K562 (cell line): ENCODE measurements around the gene CHAF1A. TPM values are rescaled to one million over a fixed set of nuclear protein-coding genes. Genes with fewer than 3 reads are reported as not detected.
A peak's percentile ranks its signal among the peaks of the same experiment; 100 is the strongest.

Experiments
- CHD7 ChIP-seq: fragments of 200-600 bp; sonication (generic); IDR thresholded peaks from one replicate; pipeline ENCODE4 v1.6.1; 2012; ENCODE audit warnings: mild to moderate bottlenecking, low read depth, low read length, inconsistent platforms
- JUND ChIP-seq, 2 experiments: IDR thresholded peaks; 2 replicates in 1 of 2; 3 replicates in 1 of 2; pipeline ENCODE4 v1.6.1; 2011; ENCODE audit warnings: borderline replicate concordance in 2 of 2, low read depth in 2 of 2, low read length in 2 of 2, improper control_type of control experiment in 1 of 2, missing biosample characterization in 1 of 2, missing genetic modification characterization in 1 of 2, missing genetic modification reagents in 1 of 2
- TAF1 ChIP-seq: IDR thresholded peaks from 2 replicates; pipeline ENCODE4 v1.6.1; 2011; ENCODE audit warnings: mild to moderate bottlenecking, low read length, moderate library complexity; ENCODE audit not compliant: insufficient read depth, control insufficient read depth, severe bottlenecking; ENCODE audit errors: extremely low read depth
- polyA plus RNA-seq, 8 experiments: library from polyadenylated mRNA; depleted of rRNA in 4 of 8; stranded (reverse) in 5 of 8; unstranded in 3 of 8; fragments of >200 nt; fragmentation: Nextera tagmentation in 2 of 8; fragmentation: Illumina TruSeq in 1 of 8; extraction: Ambion mirVana in 2 of 8; extraction: Trizol in 1 of 8; gene quantifications; 2 replicates each; pipeline versions ENCODE4 v1.2.1 to v1.2.3, GENCODE V29; 2011 to 2014; ENCODE audit warnings: inconsistent platforms in 1 of 8, missing spikeins in 1 of 8
- total RNA-seq, 7 experiments: library from RNA; depleted of rRNA in 6 of 7; stranded (reverse); fragments of >200 nt in 6 of 7; fragmentation: Illumina TruSeq in 2 of 7; extraction: Trizol in 2 of 7; gene quantifications; 2 replicates each; pipeline versions ENCODE4 v1.2.1 to v1.2.3, GENCODE V29; 2011 to 2021; ENCODE audit warnings: low replicate concordance in 1 of 7

Gene CHAF1A
- total and polyA plus RNA-seq, 9 of the 15 experiments (the other 6 are each of a cell fraction or from before 2014, with no cell fraction given) = 1.6 to 86.9 (median 45.2) TPM

- TF ChIP-seq CHD7 = no peak
- peak; percentile 68 for TF ChIP-seq JUND (IDR thresholded peaks at IDR 0.05; ENCODE audit: borderline replicate concordance, low read depth, low read length)
- TF ChIP-seq JUND (tag; IDR thresholded peaks at IDR 0.05; ENCODE audit: borderline replicate concordance, low read depth, low read length) = no peak; the same call in 2 of the 3 replicates
- no peak for TF ChIP-seq TAF1
Observed at GRCh38 chr19:4414144-4414799, 11.8 kb downstream of the CHAF1A start (continued).
